Measurements from ENCODE around the gene GNAZ.

The GNAZ gene

DNA sequence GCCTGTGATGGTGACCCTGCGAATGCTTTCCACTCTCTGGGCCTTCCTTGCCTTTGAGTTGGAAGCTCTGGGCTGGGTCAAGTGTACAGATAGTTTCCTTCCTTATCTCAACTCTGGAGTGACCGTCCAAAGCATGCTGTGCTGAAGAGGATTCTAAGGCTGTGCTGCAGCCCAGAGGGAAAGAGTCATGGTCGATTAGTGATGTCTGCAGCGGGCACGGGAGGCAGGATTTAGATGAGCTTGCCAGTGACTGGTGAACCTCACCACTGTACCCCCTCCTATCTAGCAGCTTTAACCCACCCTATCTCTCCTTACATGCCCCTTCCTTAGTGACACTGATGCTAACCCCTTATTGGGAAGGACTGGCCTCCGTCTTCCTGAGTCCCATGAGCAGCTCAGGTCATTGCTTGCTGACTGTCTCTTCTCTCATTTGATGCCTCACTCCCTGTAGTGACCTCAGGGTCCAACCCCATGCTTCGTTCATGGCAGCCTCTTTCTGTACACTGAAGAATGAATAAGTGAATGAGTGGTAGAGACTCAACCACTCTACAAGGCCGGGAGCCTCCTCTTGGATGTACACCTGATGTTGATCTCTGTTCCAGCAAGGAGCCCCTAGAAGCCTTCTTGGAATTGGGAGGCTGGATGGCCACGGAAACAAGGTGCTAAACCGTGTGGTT, 6.7 kb downstream of the GNAZ start:
- no peaks in the 10 kb centered on the region for H3K4me1 ChIP-seq (ENCODE audit: control insufficient read depth, insufficient read depth, low read length)
- peaks cover 4% of the 10 kb centered on the region for H3K27me3 ChIP-seq (ENCODE audit: control insufficient read depth, insufficient read depth, low read length)
- H3K36me3 ChIP-seq (ENCODE audit: control insufficient read depth, insufficient read depth, low read length) = no peaks in the 10 kb centered on the region
- H3K9me3 ChIP-seq (ENCODE audit: control insufficient read depth, insufficient read depth, low read length) = no peaks in the 10 kb centered on the region
- H3K9ac ChIP-seq (ENCODE audit: low read depth, low read length) = no peak overlapping the region
- H3K4me3 ChIP-seq (ENCODE audit: low read depth, low read length) = no peak overlapping the region

DNA sequence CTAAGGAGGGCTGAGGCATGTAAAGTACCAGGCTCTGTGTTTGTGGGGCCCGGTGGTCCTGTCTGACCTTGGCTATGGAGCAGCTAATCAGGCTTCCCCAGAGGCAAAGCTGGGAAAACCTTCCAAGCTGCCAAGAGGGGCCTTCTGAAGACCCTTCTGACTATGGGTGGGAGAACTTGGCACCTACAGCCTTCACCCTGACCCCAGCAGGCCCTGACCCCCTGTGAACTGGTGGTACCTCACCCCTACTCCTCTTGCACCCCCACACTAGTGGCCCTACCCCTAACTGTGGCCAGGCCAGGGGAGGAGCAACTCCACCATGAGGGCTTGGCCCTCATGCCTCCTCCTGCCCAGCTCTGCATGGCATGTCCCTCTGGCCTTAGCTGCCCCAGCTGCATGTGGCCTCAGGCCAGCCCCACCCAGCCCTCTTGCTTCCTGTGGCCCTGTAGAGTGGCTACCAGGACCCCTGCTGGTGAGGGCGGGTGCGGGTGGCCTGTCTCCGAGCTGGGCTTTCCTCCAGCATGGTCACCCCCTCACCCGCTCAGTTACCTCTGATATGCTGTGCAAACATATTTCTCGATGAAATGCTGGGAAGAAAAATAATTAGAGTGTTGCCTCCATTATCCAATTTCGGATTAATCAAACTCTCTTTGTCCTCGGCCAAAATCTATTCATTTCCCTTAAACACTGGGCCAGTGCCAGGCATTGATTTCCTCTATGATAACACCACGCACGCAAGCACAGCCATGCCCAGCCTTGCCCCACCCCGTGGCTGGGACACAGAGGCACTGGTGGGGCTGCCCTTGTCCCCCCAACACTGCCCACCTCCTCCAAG, 7.5 kb downstream of the GNAZ start:
- no peaks in the 10 kb centered on the region for H3K27me3 ChIP-seq (ENCODE audit: control insufficient read depth, insufficient read depth, low read length)
- no peaks in the 10 kb centered on the region for H3K36me3 ChIP-seq (ENCODE audit: control insufficient read depth, insufficient read depth, low read length)
- H3K4me3 ChIP-seq (ENCODE audit: low read depth, low read length) = no peak overlapping the region
- no peak overlapping the region for H3K9ac ChIP-seq (ENCODE audit: low read depth, low read length)
- no peaks in the 10 kb centered on the region for H3K4me1 ChIP-seq (ENCODE audit: control insufficient read depth, insufficient read depth, low read length)
- H3K9me3 ChIP-seq (ENCODE audit: control insufficient read depth, insufficient read depth, low read length) = no peaks in the 10 kb centered on the region

DNA sequence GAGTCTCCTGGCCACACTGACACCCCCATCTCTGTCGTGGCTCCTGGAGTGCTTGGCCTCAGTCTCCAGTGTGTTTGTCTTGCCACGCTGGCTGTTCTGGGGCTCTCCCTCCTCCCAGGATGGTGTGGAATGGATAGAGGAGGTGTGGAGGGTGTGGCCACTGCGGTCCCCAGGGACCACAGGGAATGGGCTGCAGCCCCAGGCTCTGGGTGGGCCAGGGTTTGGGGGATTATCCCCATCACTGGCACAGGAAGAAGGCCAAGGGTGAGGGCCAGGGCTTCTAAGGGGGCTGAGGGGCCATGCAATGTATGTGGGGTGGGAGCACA, 8.1 kb downstream of the GNAZ start:
- Histone ChIP-seq H3K4me3 (ENCODE audit: low read depth, low read length) (no peak overlapping the region), H3K36me3 (ENCODE audit: control insufficient read depth, insufficient read depth, low read length) (no peaks in the 10 kb centered on the region), H3K4me1 (ENCODE audit: control insufficient read depth, insufficient read depth, low read length) (no peaks in the 10 kb centered on the region), H3K9me3 (ENCODE audit: control insufficient read depth, insufficient read depth, low read length) (no peaks in the 10 kb centered on the region), H3K27me3 (ENCODE audit: control insufficient read depth, insufficient read depth, low read length) (no peaks in the 10 kb centered on the region), H3K9ac (ENCODE audit: low read depth, low read length) (no peak overlapping the region)

DNA sequence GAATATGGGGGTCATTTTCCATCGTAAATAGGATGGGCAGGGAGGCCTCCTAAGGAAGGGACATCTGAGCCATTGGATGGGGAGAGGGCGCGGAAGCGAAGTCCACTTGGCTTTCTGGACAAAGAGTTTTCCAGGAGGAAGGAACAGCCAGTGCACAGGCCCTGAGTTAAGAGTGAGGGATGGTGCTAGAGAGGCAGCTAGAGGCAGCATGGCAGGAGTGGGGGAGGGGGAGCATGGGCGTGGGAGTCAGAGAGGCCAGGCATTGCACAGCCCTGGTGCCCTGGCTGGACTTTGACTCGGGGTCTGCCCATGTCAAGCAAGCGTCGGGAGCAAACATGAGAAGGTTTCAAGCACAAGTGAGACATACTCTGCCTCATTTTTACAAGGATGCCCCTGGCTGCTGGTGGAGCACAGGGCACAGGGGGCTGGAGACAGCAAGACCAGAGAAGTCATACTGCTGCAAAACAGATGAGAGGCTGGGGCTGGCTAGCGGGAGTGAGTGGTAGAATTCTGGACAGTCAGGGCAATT, 9.0 kb downstream of the GNAZ start:
- H3K36me3 ChIP-seq (ENCODE audit: control insufficient read depth, insufficient read depth, low read length) = no peaks in the 10 kb centered on the region
- no peaks in the 10 kb centered on the region for H3K4me1 ChIP-seq (ENCODE audit: control insufficient read depth, insufficient read depth, low read length)
- no peaks in the 10 kb centered on the region for H3K27me3 ChIP-seq (ENCODE audit: control insufficient read depth, insufficient read depth, low read length)
- H3K4me3 ChIP-seq (ENCODE audit: low read depth, low read length) = no peak overlapping the region
- H3K9me3 ChIP-seq (ENCODE audit: control insufficient read depth, insufficient read depth, low read length) = no peaks in the 10 kb centered on the region
- H3K9ac ChIP-seq (ENCODE audit: low read depth, low read length) = no peak overlapping the region

DNA sequence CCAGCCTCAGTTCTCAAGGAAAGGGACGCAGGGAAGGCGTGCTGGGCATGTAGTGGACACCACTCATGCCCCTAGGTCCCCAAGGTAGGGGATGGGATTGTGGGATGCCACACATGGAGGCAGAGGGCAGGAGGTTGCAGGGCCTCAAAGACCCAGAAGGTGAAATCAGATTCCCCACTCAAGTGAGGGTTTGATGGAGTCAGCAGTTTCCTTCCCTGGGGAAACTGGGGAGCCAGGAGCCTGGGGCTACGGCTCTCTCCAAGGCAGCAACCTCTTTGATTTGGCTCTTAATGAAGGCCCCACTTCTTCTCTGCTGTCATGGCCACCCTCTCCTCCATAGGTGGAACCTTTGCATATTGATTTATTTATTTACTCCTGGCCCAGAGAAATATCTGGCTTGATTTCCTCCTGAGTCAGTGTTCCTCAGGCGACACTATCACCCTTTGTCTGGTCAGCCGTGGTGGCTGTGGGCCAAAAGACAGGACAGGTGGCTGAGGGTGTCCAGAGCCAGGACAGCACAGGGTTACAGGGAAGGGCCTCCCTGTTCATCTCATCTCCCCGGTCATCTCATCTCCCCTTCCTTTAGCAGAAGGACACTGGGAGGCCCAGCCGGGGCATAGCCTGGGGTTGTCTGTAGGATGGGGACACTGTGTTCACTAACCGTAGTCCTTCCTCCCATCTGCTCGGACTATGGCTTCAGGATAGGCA, 9.6 kb downstream of the GNAZ start:
- no peak overlapping the region for H3K4me3 ChIP-seq (ENCODE audit: low read depth, low read length)
- H3K27me3 ChIP-seq (ENCODE audit: control insufficient read depth, insufficient read depth, low read length) = no peaks in the 10 kb centered on the region
- no peaks in the 10 kb centered on the region for H3K4me1 ChIP-seq (ENCODE audit: control insufficient read depth, insufficient read depth, low read length)
- no peaks in the 10 kb centered on the region for H3K36me3 ChIP-seq (ENCODE audit: control insufficient read depth, insufficient read depth, low read length)
- no peaks in the 10 kb centered on the region for H3K9me3 ChIP-seq (ENCODE audit: control insufficient read depth, insufficient read depth, low read length)
- H3K9ac ChIP-seq (ENCODE audit: low read depth, low read length) = no peak overlapping the region

DNA sequence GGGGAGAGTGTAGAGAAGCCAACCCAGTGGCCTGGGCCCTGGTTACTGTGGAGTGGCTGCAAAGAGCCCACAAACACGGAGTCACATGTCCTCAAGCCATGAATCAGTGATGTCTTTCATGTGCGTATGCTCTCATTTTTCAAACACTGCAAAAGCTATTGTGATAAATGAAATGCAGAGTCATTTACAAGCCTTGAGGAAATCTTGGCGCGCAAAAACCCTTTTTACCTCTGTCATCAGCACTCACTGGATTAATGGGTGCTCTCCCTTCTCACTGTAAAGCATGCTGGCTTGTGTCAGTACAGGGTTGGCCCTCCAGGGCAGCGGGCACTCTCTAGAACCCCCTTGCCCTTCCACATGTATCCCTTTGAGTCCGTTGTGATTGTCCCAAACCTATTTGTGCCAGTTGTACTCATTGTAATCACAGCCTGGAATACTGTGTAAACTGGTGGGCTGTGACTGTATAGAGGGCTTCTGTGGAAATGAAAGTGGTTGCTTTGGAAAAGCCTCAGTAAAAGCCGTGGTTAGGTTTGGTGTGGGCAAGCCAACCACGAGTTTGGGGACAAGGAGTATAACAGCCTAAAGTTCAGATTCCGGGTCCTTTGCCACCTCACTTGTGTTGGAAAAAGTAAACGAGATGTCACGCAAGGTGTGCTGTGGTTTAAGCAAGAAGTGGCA, 10.4 kb downstream of the GNAZ start:
- Histone ChIP-seq H3K27me3 (ENCODE audit: control insufficient read depth, insufficient read depth, low read length) (no peaks in the 10 kb centered on the region), H3K9ac (ENCODE audit: low read depth, low read length) (no peak overlapping the region), H3K9me3 (ENCODE audit: control insufficient read depth, insufficient read depth, low read length) (no peaks in the 10 kb centered on the region), H3K36me3 (ENCODE audit: control insufficient read depth, insufficient read depth, low read length) (no peaks in the 10 kb centered on the region), H3K4me1 (ENCODE audit: control insufficient read depth, insufficient read depth, low read length) (no peaks in the 10 kb centered on the region), H3K4me3 (ENCODE audit: low read depth, low read length) (no peak overlapping the region)

DNA sequence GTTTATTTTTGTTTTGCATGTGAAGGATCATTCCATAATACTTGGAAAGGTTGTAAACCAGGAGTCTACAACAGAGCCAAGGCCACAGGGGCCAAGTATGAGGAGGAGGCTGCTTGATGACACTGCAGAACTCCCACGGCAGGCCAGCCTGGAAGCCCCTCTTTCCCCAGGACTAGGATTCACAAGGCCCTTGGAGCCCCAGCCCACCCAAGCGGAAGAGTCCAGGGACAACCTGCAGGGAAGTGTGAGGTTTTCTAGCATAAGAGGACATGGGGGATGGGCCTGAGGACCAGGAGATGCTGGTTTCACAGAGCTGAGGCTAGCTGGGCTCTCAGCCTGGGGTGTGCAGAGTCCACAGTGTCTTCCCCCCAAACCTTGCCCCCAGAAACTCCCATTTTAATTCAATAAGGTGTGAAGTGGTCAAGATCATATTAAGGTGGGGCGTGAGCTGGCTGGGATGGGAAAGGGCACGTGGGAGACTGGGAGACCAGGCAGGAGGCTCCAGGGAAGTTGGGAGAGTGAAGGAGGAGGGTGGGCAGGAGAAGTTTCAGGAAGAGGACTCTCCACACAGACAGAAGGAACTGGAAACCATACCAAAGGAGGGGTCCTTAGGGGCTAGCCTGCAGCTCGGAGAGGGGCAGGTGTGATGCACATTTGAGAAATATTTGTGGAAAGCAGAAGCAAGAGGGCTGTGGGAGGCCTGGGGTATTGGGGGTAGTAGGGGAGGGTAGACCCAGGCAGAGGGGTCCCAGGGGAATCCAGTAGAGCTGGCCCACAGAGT, 12.4 kb downstream of the GNAZ start:
- Histone ChIP-seq H3K4me3 (ENCODE audit: low read depth, low read length) (no peak overlapping the region), H3K9me3 (ENCODE audit: control insufficient read depth, insufficient read depth, low read length) (no peaks in the 10 kb centered on the region), H3K27me3 (ENCODE audit: control insufficient read depth, insufficient read depth, low read length) (no peaks in the 10 kb centered on the region), H3K36me3 (ENCODE audit: control insufficient read depth, insufficient read depth, low read length) (no peaks in the 10 kb centered on the region), H3K4me1 (ENCODE audit: control insufficient read depth, insufficient read depth, low read length) (no peaks in the 10 kb centered on the region), H3K9ac (ENCODE audit: low read depth, low read length) (no peak overlapping the region)

DNA sequence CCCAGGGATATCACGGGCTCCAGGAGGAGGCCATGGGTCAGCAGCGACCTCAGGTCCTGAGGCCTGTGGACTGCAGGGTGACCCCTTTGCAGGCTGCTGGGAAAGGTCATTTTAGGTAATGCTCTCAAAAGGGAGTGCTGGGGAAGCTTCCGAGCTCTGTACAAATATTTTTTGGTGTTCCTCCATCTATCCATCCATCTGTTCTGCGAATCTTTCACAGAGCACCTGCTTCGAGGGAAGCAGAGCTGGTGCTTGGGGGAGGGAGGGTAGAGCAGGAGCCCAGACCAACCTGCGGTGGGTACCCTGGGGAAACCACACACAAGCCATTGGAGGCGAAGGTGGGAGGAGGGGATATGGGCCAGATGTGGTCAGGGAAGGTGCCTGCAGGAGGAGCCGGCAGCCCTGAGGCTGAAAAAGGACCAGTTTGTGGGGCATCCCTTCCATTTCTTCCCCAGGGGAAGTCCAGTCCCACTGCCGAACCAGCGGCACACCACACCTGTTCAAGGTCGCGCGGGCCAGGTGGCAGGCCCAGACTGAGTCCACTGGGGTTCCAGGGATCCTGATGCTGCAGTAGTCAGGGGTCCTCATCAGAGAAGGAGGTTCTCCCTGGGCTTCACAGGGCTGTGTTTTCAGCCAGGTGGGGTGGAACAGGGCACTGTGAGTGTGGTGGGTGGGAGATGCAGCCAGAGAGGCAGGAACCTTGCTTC, 13.1 kb downstream of the GNAZ start:
- H3K27me3 ChIP-seq (ENCODE audit: control insufficient read depth, insufficient read depth, low read length) = no peaks in the 10 kb centered on the region
- H3K4me1 ChIP-seq (ENCODE audit: control insufficient read depth, insufficient read depth, low read length) = no peaks in the 10 kb centered on the region
- no peak overlapping the region for H3K4me3 ChIP-seq (ENCODE audit: low read depth, low read length)
- H3K9ac ChIP-seq (ENCODE audit: low read depth, low read length) = no peak overlapping the region
- H3K36me3 ChIP-seq (ENCODE audit: control insufficient read depth, insufficient read depth, low read length) = no peaks in the 10 kb centered on the region
- no peaks in the 10 kb centered on the region for H3K9me3 ChIP-seq (ENCODE audit: control insufficient read depth, insufficient read depth, low read length)

DNA sequence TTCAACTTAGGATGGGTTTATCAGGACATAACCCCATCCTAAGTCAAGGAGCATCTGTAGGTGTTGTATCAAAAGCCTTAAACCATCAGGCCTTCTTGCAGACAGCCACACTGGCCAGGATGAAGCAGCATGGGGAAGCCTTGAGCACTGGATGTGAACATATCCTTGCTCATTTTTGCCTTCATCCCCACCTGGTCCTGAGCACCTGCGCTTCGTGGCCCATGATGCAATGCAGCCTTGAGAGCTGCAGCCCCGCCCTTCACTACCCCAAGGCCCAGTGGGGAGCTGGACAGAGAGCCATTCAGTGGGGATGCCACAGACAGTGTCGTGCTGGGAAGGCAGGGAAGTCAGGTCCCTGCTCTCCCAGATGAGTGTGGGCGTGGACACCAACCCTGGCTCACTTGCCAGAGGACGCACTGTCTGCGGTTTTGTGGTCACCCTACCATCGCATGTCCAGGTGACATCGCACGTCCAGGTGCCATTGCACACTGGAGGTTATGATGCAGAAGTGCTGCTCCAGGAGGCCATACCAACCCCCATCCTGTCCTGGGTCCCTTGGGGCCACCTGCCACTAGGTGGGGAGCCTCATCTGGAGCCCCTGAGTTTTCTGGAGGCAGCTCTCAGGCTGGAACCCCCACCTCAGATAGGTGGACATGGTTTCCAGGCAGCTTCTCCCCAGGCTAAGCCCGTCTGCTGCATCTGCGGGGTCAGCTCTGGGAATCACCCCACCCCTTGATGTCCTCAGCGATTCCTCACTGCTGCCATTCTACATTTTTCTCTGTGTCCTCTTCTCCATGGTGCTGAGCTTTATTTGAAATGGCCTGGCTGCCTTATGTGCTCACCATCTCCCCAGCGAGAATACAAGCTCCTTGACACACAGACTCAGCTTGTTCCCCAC, 14.4 kb downstream of the GNAZ start:
- H3K9me3 ChIP-seq (ENCODE audit: control insufficient read depth, insufficient read depth, low read length) = no peaks in the 10 kb centered on the region
- H3K4me1 ChIP-seq (ENCODE audit: control insufficient read depth, insufficient read depth, low read length) = no peaks in the 10 kb centered on the region
- no peaks in the 10 kb centered on the region for H3K27me3 ChIP-seq (ENCODE audit: control insufficient read depth, insufficient read depth, low read length)
- H3K9ac ChIP-seq (ENCODE audit: low read depth, low read length) = no peak overlapping the region
- H3K36me3 ChIP-seq (ENCODE audit: control insufficient read depth, insufficient read depth, low read length) = no peaks in the 10 kb centered on the region
- H3K4me3 ChIP-seq (ENCODE audit: low read depth, low read length) = no peak overlapping the region

DNA sequence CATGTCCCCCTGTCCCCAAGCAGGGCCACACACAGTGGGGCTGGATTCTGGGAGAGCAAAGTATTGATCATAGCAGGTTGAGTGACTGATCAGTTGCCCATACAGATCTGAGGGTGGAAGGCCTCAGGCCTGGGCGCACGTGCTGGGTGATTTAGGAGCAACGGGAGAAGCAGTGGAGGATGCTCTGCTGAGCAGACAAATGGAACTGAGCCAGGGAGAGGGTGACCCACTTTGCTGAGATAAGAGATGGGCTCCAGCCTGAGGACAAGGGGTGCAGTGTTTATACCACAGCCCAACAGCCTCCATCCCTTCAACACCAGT, 15.0 kb downstream of the GNAZ start:
- no peak overlapping the region for H3K4me3 ChIP-seq (ENCODE audit: low read depth, low read length)
- H3K9ac ChIP-seq (ENCODE audit: low read depth, low read length) = no peak overlapping the region
- H3K9me3 ChIP-seq (ENCODE audit: control insufficient read depth, insufficient read depth, low read length) = no peaks in the 10 kb centered on the region
- no peaks in the 10 kb centered on the region for H3K36me3 ChIP-seq (ENCODE audit: control insufficient read depth, insufficient read depth, low read length)
- no peaks in the 10 kb centered on the region for H3K4me1 ChIP-seq (ENCODE audit: control insufficient read depth, insufficient read depth, low read length)
- H3K27me3 ChIP-seq (ENCODE audit: control insufficient read depth, insufficient read depth, low read length) = no peaks in the 10 kb centered on the region

All from iPS-15b (cell line).